Endothelial cell (in vitro differentiated cells): Measurements from ENCODE around the gene USP20. TPM values are rescaled to one million over a fixed set of nuclear protein-coding genes. Genes with fewer than 3 reads are reported as not detected.

Experiments used
- DNase-seq: peaks from one replicate; pipeline ENCODE4 v3.0.0; 2021; ENCODE audit warnings: low spot score
- H3K27ac Mint-ChIP-seq: one replicate; pipeline ENCODE4 v1.8.0; 2021; ENCODE audit warnings: mixed read lengths, inconsistent platforms; ENCODE audit not compliant: unreplicated experiment
- H3K27me3 Mint-ChIP-seq: one replicate; pipeline ENCODE4 v1.8.0; 2021; ENCODE audit warnings: mild to moderate bottlenecking, moderate library complexity, mixed read lengths, inconsistent platforms; ENCODE audit not compliant: unreplicated experiment
- H3K36me3 Mint-ChIP-seq: one replicate; pipeline ENCODE4 v1.8.0; 2021; ENCODE audit warnings: mild to moderate bottlenecking, low read depth, mixed read lengths, inconsistent platforms; ENCODE audit not compliant: unreplicated experiment
- H3K4me1 Mint-ChIP-seq: one replicate; pipeline ENCODE4 v1.8.0; 2021; ENCODE audit warnings: mild to moderate bottlenecking, mixed read lengths, inconsistent platforms; ENCODE audit not compliant: unreplicated experiment
- H3K4me3 Mint-ChIP-seq: one replicate; pipeline ENCODE4 v1.8.0; 2021; ENCODE audit warnings: mild to moderate bottlenecking, mixed read lengths, inconsistent platforms; ENCODE audit not compliant: unreplicated experiment
- H3K9me3 Mint-ChIP-seq: one replicate; pipeline ENCODE4 v1.8.0; 2021; ENCODE audit warnings: mixed read lengths, inconsistent platforms; ENCODE audit not compliant: unreplicated experiment
- total RNA-seq: library from RNA; stranded (reverse); fragmentation: NEBNext Ultra II Directional; extraction: Animal tissue kit (Norgen Biotek cat#: 25700); gene quantifications from one replicate; pipeline ENCODE4 v1.2.1, GENCODE V29; 2021; ENCODE audit not compliant: unreplicated experiment
- TF ChIP-seq, protein P1 (sequence below): fragments of 200-600 bp; sonication (generic); IDR thresholded peaks from one replicate; pipeline ENCODE4 v1.5.0; 2021; ENCODE audit warnings: antibody characterized with exemption; ENCODE audit not compliant: unreplicated experiment

USP20 gene
- total RNA-seq, 1 donor from 2014 or later: 21.7 TPM

DNA sequence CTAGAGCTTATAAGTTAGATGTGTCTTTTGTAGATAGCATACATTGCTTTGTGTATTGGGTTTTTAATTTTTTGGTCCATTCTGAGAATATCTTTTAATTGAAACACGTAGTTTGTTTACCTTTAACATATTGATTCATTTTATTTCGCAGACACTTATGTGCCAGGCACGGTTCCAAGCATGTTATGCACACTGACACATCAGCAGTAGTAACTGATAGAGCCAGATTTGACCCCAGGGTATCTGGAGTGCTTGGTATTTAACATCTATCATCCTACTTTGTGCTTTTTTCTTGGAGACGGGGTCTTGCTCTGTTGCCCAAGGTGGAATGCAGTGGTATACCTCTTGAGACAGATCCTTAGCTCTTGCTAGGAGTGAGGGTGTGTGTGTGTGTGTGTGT lies 71.9 kb downstream of the USP20 start:
- Mint-ChIP-seq H3K36me3 (peaks cover 51% of the 10 kb centered on the region), H3K9me3 (no peaks in the 10 kb centered on the region), H3K4me1 (peaks cover 21% of the 10 kb centered on the region), H3K27me3 (peaks cover 2% of the 10 kb centered on the region), H3K27ac (no peak overlapping the region), H3K4me3 (peak overlapping the region; percentile 68)
- TF ChIP-seq, protein P1, sequence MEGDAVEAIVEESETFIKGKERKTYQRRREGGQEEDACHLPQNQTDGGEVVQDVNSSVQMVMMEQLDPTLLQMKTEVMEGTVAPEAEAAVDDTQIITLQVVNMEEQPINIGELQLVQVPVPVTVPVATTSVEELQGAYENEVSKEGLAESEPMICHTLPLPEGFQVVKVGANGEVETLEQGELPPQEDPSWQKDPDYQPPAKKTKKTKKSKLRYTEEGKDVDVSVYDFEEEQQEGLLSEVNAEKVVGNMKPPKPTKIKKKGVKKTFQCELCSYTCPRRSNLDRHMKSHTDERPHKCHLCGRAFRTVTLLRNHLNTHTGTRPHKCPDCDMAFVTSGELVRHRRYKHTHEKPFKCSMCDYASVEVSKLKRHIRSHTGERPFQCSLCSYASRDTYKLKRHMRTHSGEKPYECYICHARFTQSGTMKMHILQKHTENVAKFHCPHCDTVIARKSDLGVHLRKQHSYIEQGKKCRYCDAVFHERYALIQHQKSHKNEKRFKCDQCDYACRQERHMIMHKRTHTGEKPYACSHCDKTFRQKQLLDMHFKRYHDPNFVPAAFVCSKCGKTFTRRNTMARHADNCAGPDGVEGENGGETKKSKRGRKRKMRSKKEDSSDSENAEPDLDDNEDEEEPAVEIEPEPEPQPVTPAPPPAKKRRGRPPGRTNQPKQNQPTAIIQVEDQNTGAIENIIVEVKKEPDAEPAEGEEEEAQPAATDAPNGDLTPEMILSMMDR: no peak
- DNase-seq: no peak

- Mint-ChIP-seq H3K27me3 (peaks cover 2% of the 10 kb centered on the region), H3K9me3 (no peaks in the 10 kb centered on the region), H3K36me3 (peaks cover 48% of the 10 kb centered on the region), H3K4me1 (peaks cover 13% of the 10 kb centered on the region), H3K4me3 (peak overlapping the region; percentile 23), H3K27ac (no peak overlapping the region)
- DNase-seq: no peak
- TF ChIP-seq, protein P1: no peak
Measured at GRCh38 chr9:129908906-129909305, 73.6 kb downstream of the USP20 start.

- no peak overlapping the region for H3K27ac Mint-ChIP-seq
- peaks cover 39% of the 10 kb centered on the region for H3K36me3 Mint-ChIP-seq
- TF ChIP-seq, protein P1: no peak
Measured at GRCh38 chr9:129909851-129910250, 74.6 kb downstream of the USP20 start.

DNA sequence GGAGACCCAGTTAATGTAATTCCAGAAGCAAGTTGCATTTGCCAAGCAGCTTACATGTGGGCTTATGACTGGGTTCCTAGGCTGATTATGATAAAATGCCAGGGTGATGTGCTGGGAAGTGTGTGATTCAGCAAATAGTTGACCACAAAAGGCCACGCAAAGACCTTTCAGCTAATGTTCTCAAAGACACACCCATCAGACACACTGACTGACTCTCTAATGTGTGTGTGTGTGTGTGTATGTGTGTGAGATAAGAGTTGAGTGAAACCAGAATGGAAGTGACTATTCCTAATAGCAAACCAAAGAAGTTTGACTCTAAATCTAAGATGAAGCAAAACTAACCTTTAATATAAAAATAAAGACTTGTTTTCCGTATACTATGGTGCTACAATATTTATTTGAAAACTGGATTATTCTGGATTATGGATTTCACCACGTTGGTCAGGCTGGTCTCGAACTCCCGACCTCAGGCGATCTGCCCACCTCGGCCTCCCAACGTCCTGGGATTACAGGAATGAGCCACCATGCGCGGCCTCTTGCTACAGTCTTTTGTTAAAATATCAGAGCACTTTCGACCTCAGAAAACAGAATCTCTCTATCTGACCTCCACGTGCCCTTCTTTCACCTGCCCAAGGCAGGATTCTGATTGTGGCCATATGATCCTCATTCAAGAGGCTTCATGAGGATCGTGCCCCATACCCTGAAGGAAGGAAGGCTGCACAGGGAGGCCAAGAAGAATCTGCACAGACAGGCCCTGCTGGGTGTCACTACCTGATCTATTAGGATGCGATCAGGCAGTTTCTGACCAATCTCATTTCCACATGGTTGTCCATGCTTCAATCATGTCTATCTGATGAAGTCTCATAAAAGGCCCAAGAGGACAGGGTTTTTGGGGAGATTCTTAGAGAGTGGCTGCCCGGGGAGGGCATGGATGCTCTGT lies 75.6 kb downstream of the USP20 start:
- no peak for DNase-seq
- TF ChIP-seq, protein P1: no peak
- Mint-ChIP-seq H3K4me1 (no peaks in the 10 kb centered on the region), H3K36me3 (peaks cover 30% of the 10 kb centered on the region), H3K4me3 (peak overlapping the region; percentile 24), H3K27me3 (peaks cover 2% of the 10 kb centered on the region), H3K9me3 (no peaks in the 10 kb centered on the region), H3K27ac (no peak overlapping the region)

More at GRCh38 chr9:129909851-129910250, 74.6 kb downstream of the USP20 start:
- Mint-ChIP-seq H3K4me1 (peaks cover 5% of the 10 kb centered on the region), H3K9me3 (no peaks in the 10 kb centered on the region), H3K4me3 (no peak overlapping the region), H3K27me3 (peaks cover 2% of the 10 kb centered on the region)
- no peak for DNase-seq

GRCh38 chr9:129914051-129914450 lies 78.8 kb downstream of the USP20 start:
- H3K36me3 Mint-ChIP-seq: peaks cover 19% of the 10 kb centered on the region
- TF ChIP-seq, protein P1: no peak
- DNase-seq: no peak
- no peaks in the 10 kb centered on the region for H3K27me3 Mint-ChIP-seq
- H3K9me3 Mint-ChIP-seq: no peaks in the 10 kb centered on the region
- no peak overlapping the region for H3K27ac Mint-ChIP-seq
- no peak overlapping the region for H3K4me3 Mint-ChIP-seq
- no peaks in the 10 kb centered on the region for H3K4me1 Mint-ChIP-seq
